Upper lobe of right lung (tissue), 1 donor: ENCODE results near the gene FRG2. TPM values are rescaled to one million over a fixed set of nuclear protein-coding genes. Genes with fewer than 3 reads are reported as not detected.
"Not testable (repeated sequence)": the region's sequence is repeated elsewhere in the genome, so short reads cannot be mapped to it uniquely, and the experiment has no call there.

Source experiments
- ATAC-seq: fragments of 200-7000 bp; cut with Tn5 transposase; one replicate; pipeline ENCODE4 v1.9.1; 2020; ENCODE audit warnings: mild to moderate bottlenecking, moderate library complexity
- DNase-seq: peaks from one replicate; pipeline ENCODE4 v3.0.0-alpha.2; 2020
- H3K27ac ChIP-seq: fragments of 200-600 bp; one replicate; pipeline ENCODE4 v1.8.0; 2022
- H3K27me3 ChIP-seq: fragments of 200-600 bp; one replicate; pipeline ENCODE4 v1.8.0; 2022; ENCODE audit warnings: mild to moderate bottlenecking
- H3K36me3 ChIP-seq: fragments of 200-600 bp; one replicate; pipeline ENCODE4 v1.8.0; 2022
- H3K4me1 ChIP-seq: fragments of 200-600 bp; one replicate; pipeline ENCODE4 v1.8.0; 2022
- H3K4me3 ChIP-seq: fragments of 200-600 bp; one replicate; pipeline ENCODE4 v1.8.0; 2022; ENCODE audit warnings: mild to moderate bottlenecking
- H3K9me3 ChIP-seq: fragments of 200-600 bp; one replicate; pipeline ENCODE4 v1.8.0; 2022
- intact Hi-C: fragments of 100-400 bp; cut with DNase I; formaldehyde crosslinking; loops from one replicate; pipeline ENCODE4 v1.11.0; 2022
- long read RNA-seq: library from polyadenylated mRNA; unstranded; transcript quantifications from one replicate; pipeline ENCODE4 v2.0.0, GENCODE V29; 2021
- total RNA-seq: library from RNA; stranded (reverse); fragmentation: NEBNext Ultra II Directional; extraction: Animal tissue kit (Norgen Biotek cat#: 25700); gene quantifications from one replicate; pipeline ENCODE4 v1.2.1, GENCODE V29; 2021
- donor health status: DM: no; HTN: yes; CAD: no; lungs with severe emphysema.

Gene FRG2
- total RNA-seq = not detected
- long read RNA-seq = 0 reads

- ATAC-seq, intact Hi-C loops: not testable (repeated sequence)
Measured at GRCh38 chr4:190027156-190027555, at the start of gene FRG2. Gene FRG2, minus strand, starts transcription at chr4:190027256. Its CDS starts 52 bp downstream, at chr4:190027204.

DNA sequence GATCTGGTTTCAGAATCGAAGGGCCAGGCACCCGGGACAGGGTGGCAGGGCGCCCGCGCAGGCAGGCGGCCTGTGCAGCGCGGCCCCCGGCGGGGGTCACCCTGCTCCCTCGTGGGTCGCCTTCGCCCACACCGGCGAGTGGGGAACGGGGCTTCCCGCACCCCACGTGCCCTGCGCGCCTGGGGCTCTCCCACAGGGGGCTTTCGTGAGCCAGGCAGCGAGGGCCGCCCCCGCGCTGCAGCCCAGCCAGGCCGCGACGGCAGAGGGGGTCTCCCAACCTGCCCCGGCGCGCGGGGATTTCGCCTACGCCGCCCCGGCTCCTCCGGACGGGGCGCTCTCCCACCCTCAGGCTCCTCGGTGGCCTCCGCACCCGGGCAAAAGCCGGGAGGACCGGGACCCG, 41.3 kb upstream of the FRG2 start:
- H3K4me3 ChIP-seq, intact Hi-C loops, H3K9me3 ChIP-seq, H3K36me3 ChIP-seq, H3K27ac ChIP-seq, H3K4me1 ChIP-seq, DNase-seq, ATAC-seq, H3K27me3 ChIP-seq: not testable (repeated sequence)

More at GRCh38 chr4:190027156-190027555, at the start of gene FRG2:
- not testable (repeated sequence) for H3K27ac ChIP-seq, H3K27me3 ChIP-seq, H3K4me1 ChIP-seq, H3K4me3 ChIP-seq, DNase-seq, H3K36me3 ChIP-seq, H3K9me3 ChIP-seq

GRCh38 chr4:190064805-190065204, 37.7 kb upstream of the FRG2 start:
- H3K4me3 ChIP-seq, ATAC-seq, H3K4me1 ChIP-seq, H3K9me3 ChIP-seq, intact Hi-C loops, H3K27ac ChIP-seq, H3K27me3 ChIP-seq, DNase-seq, H3K36me3 ChIP-seq: not testable (repeated sequence)

- H3K27me3 ChIP-seq, intact Hi-C loops, H3K36me3 ChIP-seq, H3K4me3 ChIP-seq, H3K4me1 ChIP-seq, ATAC-seq, DNase-seq, H3K27ac ChIP-seq, H3K9me3 ChIP-seq: not testable (repeated sequence)
Measured at GRCh38 chr4:190064342-190064741, 37.3 kb upstream of the FRG2 start, which contains the start of gene DBET. Gene DBET, plus strand, starts transcription at chr4:190064502.

DNA sequence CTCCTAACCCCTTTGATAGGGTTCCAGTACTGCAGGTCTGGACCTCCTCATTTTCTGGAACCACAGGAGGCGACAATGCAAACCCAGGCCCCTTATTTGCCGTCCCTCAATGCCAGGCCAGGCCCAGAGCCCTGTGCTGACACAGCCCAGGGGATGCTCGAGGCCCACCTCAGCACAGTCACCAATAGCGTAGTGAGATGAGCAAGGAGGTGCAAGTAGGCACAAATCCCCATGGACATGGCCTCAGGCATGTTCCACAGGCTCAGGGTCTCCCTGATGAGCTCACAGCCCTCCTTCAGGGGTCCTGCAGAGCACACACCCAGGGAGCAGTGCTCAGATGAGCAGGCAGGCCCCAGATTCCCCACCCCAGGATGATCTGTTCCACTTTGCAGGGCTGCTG, 31.9 kb upstream of the FRG2 start:
- H3K27me3 ChIP-seq, ATAC-seq, H3K4me1 ChIP-seq, H3K27ac ChIP-seq, H3K9me3 ChIP-seq, intact Hi-C loops, H3K36me3 ChIP-seq, H3K4me3 ChIP-seq: not testable (repeated sequence)
- peak; percentile 63 for DNase-seq

DNA sequence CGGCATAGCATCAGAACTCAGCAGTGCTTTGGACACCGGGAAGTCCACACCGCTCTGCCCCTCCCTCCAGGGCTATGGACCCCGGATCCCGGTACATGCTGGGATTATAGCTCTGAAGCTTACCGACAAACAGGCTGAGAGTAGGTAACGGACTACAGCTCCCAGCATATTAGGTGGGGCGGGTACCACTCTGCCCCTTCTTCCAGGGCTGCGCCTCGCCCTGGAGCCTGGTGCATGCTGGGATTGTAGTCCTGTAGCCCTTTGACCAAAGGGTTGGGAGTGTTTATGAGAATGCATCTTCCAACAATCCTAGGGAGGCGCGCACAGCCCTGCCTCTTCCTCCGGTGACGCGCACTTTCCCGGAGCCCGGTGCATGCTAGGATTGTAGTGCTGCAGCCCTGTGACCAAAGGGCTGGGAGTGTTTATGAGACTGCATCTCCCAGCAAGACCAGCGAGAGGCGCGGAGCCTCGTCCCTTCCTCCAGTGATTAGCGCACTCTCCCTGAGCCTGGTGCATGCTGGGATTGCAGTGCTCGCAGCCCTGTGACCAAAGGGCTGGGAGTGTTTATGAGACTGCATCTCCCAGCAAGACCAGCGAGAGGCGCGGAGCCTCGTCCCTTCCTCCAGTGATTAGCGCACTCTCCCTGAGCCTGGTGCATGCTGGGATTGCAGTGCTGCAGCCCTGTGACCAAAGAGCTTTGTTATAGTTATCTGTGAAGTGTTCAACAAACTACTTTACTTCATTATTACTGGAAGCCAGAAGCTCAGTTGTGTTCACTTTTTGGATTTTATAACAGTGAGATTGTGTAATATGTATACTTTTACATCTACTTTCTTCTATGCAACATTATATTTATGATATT, 22.6 kb upstream of the FRG2 start:
- DNase-seq, H3K9me3 ChIP-seq, H3K27me3 ChIP-seq, H3K36me3 ChIP-seq, H3K27ac ChIP-seq, H3K4me1 ChIP-seq, intact Hi-C loops, ATAC-seq, H3K4me3 ChIP-seq: not testable (repeated sequence)

GRCh38 chr4:190047627-190048026, 20.6 kb upstream of the FRG2 start:
- H3K27me3 ChIP-seq, H3K4me1 ChIP-seq, H3K4me3 ChIP-seq, H3K9me3 ChIP-seq, ATAC-seq, intact Hi-C loops, DNase-seq, H3K27ac ChIP-seq, H3K36me3 ChIP-seq: not testable (repeated sequence)

DNA sequence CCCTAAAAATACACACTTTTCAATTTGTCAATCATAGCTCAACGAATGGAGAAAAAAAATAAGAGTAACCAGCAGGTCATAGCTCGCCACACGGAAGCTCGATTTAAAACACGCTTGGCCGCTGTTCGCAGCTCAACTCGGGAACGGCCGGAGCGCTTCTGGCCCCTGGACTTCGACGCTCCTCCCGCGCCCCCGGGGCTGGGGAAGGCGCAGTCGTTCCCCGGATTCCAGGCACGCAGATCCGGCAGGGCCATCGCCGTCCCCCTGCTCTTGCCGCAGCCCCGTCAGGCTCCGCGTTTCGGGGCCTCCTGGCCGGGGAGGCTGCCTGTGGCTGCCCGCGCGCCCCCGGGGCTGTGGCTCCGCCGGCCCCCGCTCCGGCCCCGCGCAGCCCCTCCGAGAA, 13.8 kb upstream of the FRG2 start:
- H3K36me3 ChIP-seq, H3K27ac ChIP-seq, intact Hi-C loops, DNase-seq, H3K27me3 ChIP-seq, H3K4me3 ChIP-seq, H3K9me3 ChIP-seq, ATAC-seq, H3K4me1 ChIP-seq: not testable (repeated sequence)

- DNase-seq, H3K36me3 ChIP-seq, intact Hi-C loops, H3K4me3 ChIP-seq, H3K27ac ChIP-seq, H3K9me3 ChIP-seq, H3K4me1 ChIP-seq: not testable (repeated sequence)
- H3K27me3 ChIP-seq = peaks cover 21% of the 10 kb centered on the region
- ATAC-seq = peak; percentile 57
Measured at GRCh38 chr4:190037704-190038388, 10.8 kb upstream of the FRG2 start.

DNA sequence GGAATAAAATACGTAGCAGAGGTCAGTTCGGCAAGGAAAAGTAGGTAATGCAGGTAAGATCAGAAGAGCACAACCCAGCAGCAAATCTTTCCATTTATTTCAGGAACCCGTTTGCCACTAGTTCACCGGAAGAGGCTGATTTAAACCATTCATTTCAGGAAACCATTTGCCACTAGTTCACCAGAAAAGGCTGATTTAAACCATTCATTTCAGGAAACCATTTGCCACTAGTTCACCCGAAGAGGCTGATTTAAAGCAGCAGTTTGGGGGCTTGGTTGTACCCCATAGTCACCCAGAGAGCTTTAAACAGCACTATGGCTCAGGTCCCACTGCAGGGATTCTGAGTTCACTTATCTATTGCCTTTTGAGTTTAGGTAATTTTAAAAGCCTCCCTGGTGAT, 4.2 kb upstream of the FRG2 start:
- H3K27ac ChIP-seq, intact Hi-C loops, H3K36me3 ChIP-seq, DNase-seq, H3K4me1 ChIP-seq, ATAC-seq, H3K9me3 ChIP-seq, H3K4me3 ChIP-seq: not testable (repeated sequence)
- H3K27me3 ChIP-seq = peaks cover 18% of the 10 kb centered on the region

GRCh38 chr4:190022614-190023281, 4.3 kb downstream of the FRG2 start:
- Histone ChIP-seq H3K27me3 (peaks cover 34% of the 10 kb centered on the region), H3K4me3 (peak overlapping the region; percentile 25)
- H3K27ac ChIP-seq, H3K9me3 ChIP-seq, H3K4me1 ChIP-seq, DNase-seq, intact Hi-C loops, H3K36me3 ChIP-seq: not testable (repeated sequence)
- ATAC-seq = peak; percentile 76

- H3K4me3 ChIP-seq, intact Hi-C loops, DNase-seq, H3K36me3 ChIP-seq, H3K4me1 ChIP-seq, H3K27ac ChIP-seq, H3K9me3 ChIP-seq, ATAC-seq: not testable (repeated sequence)
- peaks cover 42% of the 10 kb centered on the region for H3K27me3 ChIP-seq
Measured at GRCh38 chr4:190021973-190022372, 5.1 kb downstream of the FRG2 start.
